SK-N-MC (cell line): ENCODE results near the gene CCT7.

Experiments used
- EZH2 ChIP-seq: fragments of 200-600 bp; sonication (generic); IDR thresholded peaks from one replicate; pipeline ENCODE4 v1.6.1; 2017; ENCODE audit warnings: antibody characterized with exemption
- FOXP2 ChIP-seq: optimal IDR thresholded peaks from 2 replicates; pipeline ENCODE3; 2011; ENCODE audit warnings: mild to moderate bottlenecking, moderate library complexity; ENCODE audit not compliant: insufficient read depth; ENCODE audit errors: extremely low read length, control extremely low read depth
- POLR2AphosphoS5 ChIP-seq: IDR thresholded peaks from 2 replicates; pipeline ENCODE4 v1.6.1; 2012; ENCODE audit warnings: mild to moderate bottlenecking, low read depth, low read length, borderline replicate concordance

DNA sequence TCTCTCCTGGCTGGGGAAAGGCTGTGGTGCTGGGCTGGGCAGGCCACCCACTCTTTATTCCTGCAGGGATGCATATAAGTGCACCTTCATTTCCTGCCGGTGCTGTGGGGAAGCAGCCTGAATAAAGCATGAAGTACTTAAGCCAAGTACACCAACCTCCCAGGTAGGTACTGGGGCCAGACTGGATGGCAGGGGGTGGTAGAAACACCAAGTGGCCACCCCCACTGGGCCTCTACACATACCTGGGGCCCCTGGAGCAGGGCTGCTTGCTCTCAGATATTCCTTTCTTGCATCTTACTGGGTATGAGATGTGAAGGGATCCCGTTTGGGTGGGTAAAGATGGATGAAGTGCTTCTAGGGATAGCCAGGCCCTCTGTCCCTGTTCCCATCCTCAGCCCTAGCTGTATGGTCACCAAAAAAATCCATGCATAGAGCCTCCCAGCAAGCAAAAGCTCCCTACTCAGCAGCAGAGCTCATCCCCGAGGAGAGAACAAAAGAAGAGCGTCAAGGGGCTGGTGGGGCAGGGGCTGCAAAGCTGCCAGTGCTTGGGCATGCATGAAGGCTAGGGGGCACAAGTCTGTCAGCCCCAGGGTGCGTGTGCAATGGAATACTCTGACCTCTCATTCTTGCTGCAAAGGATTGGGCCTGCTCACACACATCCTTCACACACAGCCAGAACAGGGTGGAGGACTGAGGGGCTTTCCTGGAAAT, 22.0 kb downstream of the CCT7 start:
- TF ChIP-seq POLR2AphosphoS5 (no peak), EZH2 (no peak), FOXP2 (no peak)
